HEK293 (cell line): ENCODE data around the gene WDR18.
A peak's percentile ranks its signal among the peaks of the same experiment; 100 is the strongest.

ENCODE experiments used
- CTCF ChIA-PET: fragments of 350-600 bp; formaldehyde crosslinking; extraction: SDS; loops from one replicate; lab custom pipeline; 2021; ENCODE audit warnings: antibody characterized with exemption; lab: Yijun Ruan, JAX
- POLR2A ChIA-PET: fragments of 300-600 bp; formaldehyde crosslinking; extraction: SDS; loops from one replicate; lab custom pipeline; 2020; ENCODE audit warnings: antibody characterized with exemption, inconsistent platforms; lab: Yijun Ruan, JAX
- H3K27ac ChIP-seq: fragments of 200-500 bp; sonication (Bioruptor generic); 2 replicates; pipeline ENCODE4 v1.5.1; 2014; ENCODE audit warnings: low read depth, low read length, control low read depth, inconsistent platforms; ENCODE audit errors: extremely low read depth
- H3K36me3 ChIP-seq, 2 experiments: fragments of 200-500 bp in 1 of 2; sonication (Bioruptor generic) in 1 of 2; 1 replicate in 1 of 2; 2 replicates in 1 of 2; pipeline ENCODE4 v1.5.1; 2014 to 2017; ENCODE audit warnings: inconsistent platforms in 2 of 2, low read length in 2 of 2; ENCODE audit not compliant: control insufficient read depth in 2 of 2, insufficient read depth in 1 of 2
- H3K4me1 ChIP-seq: fragments of 200-500 bp; sonication (Bioruptor generic); 2 replicates; pipeline ENCODE4 v1.5.1; 2014; ENCODE audit warnings: mild to moderate bottlenecking, low read length, inconsistent platforms; ENCODE audit not compliant: control insufficient read depth, insufficient read depth
- H3K4me3 ChIP-seq: 2 replicates; pipeline ENCODE4 v1.5.1; 2011; ENCODE audit warnings: low read depth, mild to moderate bottlenecking, control low read depth, low read length, moderate library complexity
- H3K9me3 ChIP-seq: fragments of 200-500 bp; sonication (Bioruptor generic); 2 replicates; pipeline ENCODE4 v1.5.1; 2014; ENCODE audit warnings: low read depth, low read length, inconsistent platforms; ENCODE audit not compliant: control insufficient read depth, insufficient read depth
- FEZF1 ChIP-seq: fragments of 450-650 bp; formaldehyde crosslinking; IDR thresholded peaks from 2 replicates; pipeline ENCODE4 v1.5.1; 2016; ENCODE audit warnings: missing biosample characterization, missing genetic modification characterization
- KLF10 ChIP-seq: fragments of 450-650 bp; IDR thresholded peaks from 2 replicates; pipeline ENCODE4 v1.5.1; 2018; ENCODE audit warnings: missing biosample characterization, mild to moderate bottlenecking, missing genetic modification characterization
- OSR2 ChIP-seq: fragments of 450-650 bp; formaldehyde crosslinking; IDR thresholded peaks from 2 replicates; pipeline ENCODE4 v1.5.1; 2016; ENCODE audit warnings: missing biosample characterization, missing genetic modification characterization
- REPIN1 ChIP-seq: fragments of 450-650 bp; formaldehyde crosslinking; IDR thresholded peaks from 2 replicates; pipeline ENCODE4 v1.5.1; 2017; ENCODE audit warnings: missing biosample characterization, missing genetic modification characterization, low read depth
- SP3 ChIP-seq: fragments of 450-650 bp; formaldehyde crosslinking; IDR thresholded peaks from 2 replicates; pipeline ENCODE4 v1.5.1; 2016; ENCODE audit warnings: missing biosample characterization, missing genetic modification characterization
- ZBTB48 ChIP-seq: fragments of 450-650 bp; formaldehyde crosslinking; IDR thresholded peaks from 2 replicates; pipeline ENCODE4 v1.5.1; 2016; ENCODE audit warnings: missing biosample characterization, missing genetic modification characterization
- ZEB2 ChIP-seq: fragments of 450-650 bp; formaldehyde crosslinking; IDR thresholded peaks from 2 replicates; pipeline ENCODE4 v1.5.1; 2016; ENCODE audit warnings: missing biosample characterization, missing genetic modification characterization
- ZNF146 ChIP-seq: fragments of 450-650 bp; formaldehyde crosslinking; IDR thresholded peaks from 2 replicates; pipeline ENCODE4 v1.5.1; 2016; ENCODE audit warnings: missing biosample characterization, missing genetic modification characterization
- ZNF16 ChIP-seq: fragments of 450-650 bp; formaldehyde crosslinking; IDR thresholded peaks from 2 replicates; pipeline ENCODE4 v1.5.1; 2016; ENCODE audit warnings: low read depth, missing biosample characterization, missing genetic modification characterization
- ZNF169 ChIP-seq: fragments of 450-650 bp; formaldehyde crosslinking; IDR thresholded peaks from 2 replicates; pipeline ENCODE4 v1.5.1; 2016; ENCODE audit warnings: missing biosample characterization, missing genetic modification characterization
- ZNF223 ChIP-seq: fragments of 450-650 bp; formaldehyde crosslinking; IDR thresholded peaks from 2 replicates; pipeline ENCODE4 v1.5.1; 2016; ENCODE audit warnings: missing biosample characterization, missing genetic modification characterization
- ZNF239 ChIP-seq: fragments of 450-650 bp; formaldehyde crosslinking; IDR thresholded peaks from 2 replicates; pipeline ENCODE4 v1.5.1; 2016; ENCODE audit warnings: missing biosample characterization, missing genetic modification characterization
- ZNF37A ChIP-seq: fragments of 450-650 bp; IDR thresholded peaks from 2 replicates; pipeline ENCODE4 v1.5.1; 2018; ENCODE audit warnings: missing biosample characterization, missing genetic modification characterization
- ZNF544 ChIP-seq: fragments of 450-650 bp; formaldehyde crosslinking; IDR thresholded peaks from 2 replicates; pipeline ENCODE4 v1.5.0; 2017; ENCODE audit warnings: missing biosample characterization, missing genetic modification characterization
- ZNF610 ChIP-seq: fragments of 450-650 bp; formaldehyde crosslinking; IDR thresholded peaks from 2 replicates; pipeline ENCODE4 v1.5.1; 2016; ENCODE audit warnings: missing biosample characterization, missing genetic modification characterization, borderline replicate concordance
- ZNF623 ChIP-seq: fragments of 450-650 bp; formaldehyde crosslinking; IDR thresholded peaks from 2 replicates; pipeline ENCODE4 v1.5.1; 2016; ENCODE audit warnings: missing biosample characterization, missing genetic modification characterization
- ZNF624 ChIP-seq: fragments of 450-650 bp; formaldehyde crosslinking; IDR thresholded peaks from 2 replicates; pipeline ENCODE4 v1.5.1; 2017; ENCODE audit warnings: missing biosample characterization, missing genetic modification characterization
- ZNF791 ChIP-seq: fragments of 450-650 bp; formaldehyde crosslinking; IDR thresholded peaks from 2 replicates; pipeline ENCODE4 v1.5.1; 2016; ENCODE audit warnings: missing biosample characterization, missing genetic modification characterization
- ZSCAN30 ChIP-seq: fragments of 450-650 bp; IDR thresholded peaks from 2 replicates; pipeline ENCODE4 v1.5.1; 2018; ENCODE audit warnings: missing biosample characterization, mild to moderate bottlenecking, missing genetic modification characterization, moderate library complexity
- TF ChIP-seq, protein P1 (sequence below): IDR thresholded peaks from 2 replicates; pipeline ENCODE4 v1.6.1; 2011; ENCODE audit warnings: mild to moderate bottlenecking, low read depth, low read length, borderline replicate concordance
- TF ChIP-seq, protein P2 (sequence below): fragments of 450-650 bp; formaldehyde crosslinking; conservative IDR thresholded peaks from 2 replicates; pipeline ENCODE4 v1.5.1; 2016; ENCODE audit warnings: low read depth, missing biosample characterization, missing genetic modification characterization
- TF ChIP-seq, protein P3 (sequence below): fragments of 450-650 bp; formaldehyde crosslinking; IDR thresholded peaks from 2 replicates; pipeline ENCODE4 v1.5.1; 2016; ENCODE audit warnings: missing biosample characterization, missing genetic modification characterization
- TF ChIP-seq, protein P4 (sequence below): fragments of 450-650 bp; formaldehyde crosslinking; IDR thresholded peaks from 2 replicates; pipeline ENCODE4 v1.5.1; 2016; ENCODE audit warnings: missing biosample characterization, missing genetic modification characterization

Gene WDR18

DNA sequence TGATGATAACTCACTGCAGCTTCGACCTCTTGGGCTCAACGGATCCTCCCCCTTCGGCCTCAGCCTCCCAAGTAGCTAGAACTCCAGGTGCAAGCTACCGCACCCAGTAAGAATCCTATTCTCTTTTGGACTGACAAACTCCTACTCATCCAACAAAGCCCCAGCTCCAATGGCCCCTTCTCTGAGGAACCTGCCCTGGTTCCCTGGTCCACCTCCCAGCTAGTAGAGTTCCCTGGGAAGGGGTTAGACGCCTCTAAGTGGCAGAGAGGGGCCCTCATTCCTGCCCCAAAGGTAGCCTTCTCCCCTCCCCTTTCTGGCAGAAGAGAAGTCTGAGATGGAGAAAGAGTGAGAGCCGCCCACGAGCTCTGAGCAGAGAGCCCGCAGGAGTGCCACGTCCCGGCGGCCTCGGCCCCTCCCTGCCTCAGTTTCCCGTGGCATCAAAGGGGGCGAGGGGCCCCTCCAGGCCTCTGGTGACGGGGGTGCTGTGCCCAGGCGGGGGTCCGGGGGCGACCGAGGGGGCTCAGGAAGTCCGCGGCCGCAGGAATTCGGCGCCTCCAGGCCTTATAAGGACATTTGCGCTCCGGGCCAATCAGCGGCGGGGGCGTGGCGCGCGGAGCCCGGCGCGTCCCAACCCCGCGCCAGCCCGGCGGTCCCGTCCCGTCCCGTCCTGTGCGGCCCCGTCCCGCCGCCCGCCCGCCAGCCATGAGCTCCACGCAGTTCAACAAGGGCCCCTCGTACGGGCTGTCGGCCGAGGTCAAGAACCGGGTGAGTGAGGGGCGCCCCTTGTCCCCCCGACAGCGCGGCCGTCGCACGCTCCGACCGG is 42.0 kb downstream of the WDR18 start, which contains the start of gene CNN2 (continued):
- TF ChIP-seq ZBTB48 (tag by site-specific recombination) = peak; percentile 30; the same call in 1 of the 2 replicates
- peak; percentile 91 for TF ChIP-seq KLF10 (tag by site-specific recombination)
- TF ChIP-seq SP3 (tag by site-specific recombination) = peak; percentile 48; the same call in 1 of the 2 replicates
- TF ChIP-seq, protein P1, sequence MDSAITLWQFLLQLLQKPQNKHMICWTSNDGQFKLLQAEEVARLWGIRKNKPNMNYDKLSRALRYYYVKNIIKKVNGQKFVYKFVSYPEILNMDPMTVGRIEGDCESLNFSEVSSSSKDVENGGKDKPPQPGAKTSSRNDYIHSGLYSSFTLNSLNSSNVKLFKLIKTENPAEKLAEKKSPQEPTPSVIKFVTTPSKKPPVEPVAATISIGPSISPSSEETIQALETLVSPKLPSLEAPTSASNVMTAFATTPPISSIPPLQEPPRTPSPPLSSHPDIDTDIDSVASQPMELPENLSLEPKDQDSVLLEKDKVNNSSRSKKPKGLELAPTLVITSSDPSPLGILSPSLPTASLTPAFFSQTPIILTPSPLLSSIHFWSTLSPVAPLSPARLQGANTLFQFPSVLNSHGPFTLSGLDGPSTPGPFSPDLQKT = no peak
- TF ChIP-seq ZSCAN30 (tag by site-specific recombination) = 0 out of 2 replicates have a peak, but pooled peaks have one; percentile 42
- no peak for TF ChIP-seq ZNF146 (tag by site-specific recombination)

DNA sequence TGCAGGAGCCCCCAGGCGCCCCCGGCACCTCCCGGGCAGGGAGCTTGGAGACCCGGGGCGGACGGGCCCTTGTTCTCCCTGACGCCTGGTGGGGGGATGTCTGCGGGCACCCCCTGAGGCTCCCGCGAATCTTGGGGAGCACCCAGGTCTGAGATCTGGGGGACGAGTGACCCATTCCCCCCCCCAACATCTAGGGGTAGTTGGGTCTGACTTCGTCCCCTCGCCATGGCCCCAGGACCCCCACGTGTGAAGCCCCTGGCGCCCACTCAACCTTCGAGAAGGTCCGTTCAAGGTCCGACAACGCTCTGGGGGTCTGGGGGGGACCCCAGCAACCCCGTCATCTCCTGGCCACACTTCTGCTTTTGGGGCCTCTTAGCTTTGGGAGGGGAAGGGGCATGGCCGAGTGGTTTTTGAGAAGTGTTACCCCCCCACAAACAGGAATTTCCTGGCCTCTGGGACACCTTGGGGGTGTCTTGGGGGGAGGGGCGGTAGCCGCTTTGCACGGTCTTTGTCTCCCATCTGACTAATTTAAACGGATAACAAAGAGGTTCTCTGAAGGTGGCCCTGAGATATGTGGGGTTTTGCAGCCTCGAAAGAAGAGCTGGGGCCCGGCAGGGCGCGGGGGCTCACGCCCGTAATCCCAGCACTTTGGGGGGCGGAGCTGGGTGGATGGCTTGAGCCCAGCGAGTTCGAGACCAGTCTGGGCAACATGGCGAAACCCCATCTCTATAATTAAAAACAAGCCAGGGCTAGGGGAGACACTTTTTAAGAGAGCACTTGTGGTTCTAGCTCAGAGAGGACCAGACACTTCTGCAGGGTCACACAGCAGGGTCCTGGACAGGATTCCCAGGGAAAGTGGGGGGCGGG is 42.9 kb downstream of the WDR18 start:
- POLR2A ChIA-PET = interaction anchor here (0.6 to 6.2 kb wide), 9 partner anchors 10 to 387 kb away, joined by 3 to 60 read pairs (median 8); partner anchors contain the start of genes ABCA7, CIRBP and GPX4
- CTCF ChIA-PET = interaction anchor here (0.6 to 2.6 kb wide), 3 partner anchors 38 to 377 kb away, joined by 3 to 11 read pairs (median 3); no protein-coding TSS in a partner anchor
- H3K36me3 ChIP-seq = no peaks in the 10 kb centered on the region
- H3K9me3 ChIP-seq = no peaks in the 10 kb centered on the region
- H3K4me3 ChIP-seq = peak overlapping the region; percentile 55
- H3K4me1 ChIP-seq = peaks cover 5% of the 10 kb centered on the region; the same call in 1 of the 2 replicates
- peak overlapping the region; percentile 47; the same call in 1 of the 2 replicates for H3K27ac ChIP-seq
- no peak for TF ChIP-seq ZNF16 (tag by site-specific recombination)
- TF ChIP-seq ZNF223 (tag by site-specific recombination) = no peak
- TF ChIP-seq OSR2 (tag by site-specific recombination) = no peak
- no peak for TF ChIP-seq ZNF791 (tag by site-specific recombination)
- TF ChIP-seq ZNF169 (tag by site-specific recombination) = no peak
- TF ChIP-seq, protein P2, sequence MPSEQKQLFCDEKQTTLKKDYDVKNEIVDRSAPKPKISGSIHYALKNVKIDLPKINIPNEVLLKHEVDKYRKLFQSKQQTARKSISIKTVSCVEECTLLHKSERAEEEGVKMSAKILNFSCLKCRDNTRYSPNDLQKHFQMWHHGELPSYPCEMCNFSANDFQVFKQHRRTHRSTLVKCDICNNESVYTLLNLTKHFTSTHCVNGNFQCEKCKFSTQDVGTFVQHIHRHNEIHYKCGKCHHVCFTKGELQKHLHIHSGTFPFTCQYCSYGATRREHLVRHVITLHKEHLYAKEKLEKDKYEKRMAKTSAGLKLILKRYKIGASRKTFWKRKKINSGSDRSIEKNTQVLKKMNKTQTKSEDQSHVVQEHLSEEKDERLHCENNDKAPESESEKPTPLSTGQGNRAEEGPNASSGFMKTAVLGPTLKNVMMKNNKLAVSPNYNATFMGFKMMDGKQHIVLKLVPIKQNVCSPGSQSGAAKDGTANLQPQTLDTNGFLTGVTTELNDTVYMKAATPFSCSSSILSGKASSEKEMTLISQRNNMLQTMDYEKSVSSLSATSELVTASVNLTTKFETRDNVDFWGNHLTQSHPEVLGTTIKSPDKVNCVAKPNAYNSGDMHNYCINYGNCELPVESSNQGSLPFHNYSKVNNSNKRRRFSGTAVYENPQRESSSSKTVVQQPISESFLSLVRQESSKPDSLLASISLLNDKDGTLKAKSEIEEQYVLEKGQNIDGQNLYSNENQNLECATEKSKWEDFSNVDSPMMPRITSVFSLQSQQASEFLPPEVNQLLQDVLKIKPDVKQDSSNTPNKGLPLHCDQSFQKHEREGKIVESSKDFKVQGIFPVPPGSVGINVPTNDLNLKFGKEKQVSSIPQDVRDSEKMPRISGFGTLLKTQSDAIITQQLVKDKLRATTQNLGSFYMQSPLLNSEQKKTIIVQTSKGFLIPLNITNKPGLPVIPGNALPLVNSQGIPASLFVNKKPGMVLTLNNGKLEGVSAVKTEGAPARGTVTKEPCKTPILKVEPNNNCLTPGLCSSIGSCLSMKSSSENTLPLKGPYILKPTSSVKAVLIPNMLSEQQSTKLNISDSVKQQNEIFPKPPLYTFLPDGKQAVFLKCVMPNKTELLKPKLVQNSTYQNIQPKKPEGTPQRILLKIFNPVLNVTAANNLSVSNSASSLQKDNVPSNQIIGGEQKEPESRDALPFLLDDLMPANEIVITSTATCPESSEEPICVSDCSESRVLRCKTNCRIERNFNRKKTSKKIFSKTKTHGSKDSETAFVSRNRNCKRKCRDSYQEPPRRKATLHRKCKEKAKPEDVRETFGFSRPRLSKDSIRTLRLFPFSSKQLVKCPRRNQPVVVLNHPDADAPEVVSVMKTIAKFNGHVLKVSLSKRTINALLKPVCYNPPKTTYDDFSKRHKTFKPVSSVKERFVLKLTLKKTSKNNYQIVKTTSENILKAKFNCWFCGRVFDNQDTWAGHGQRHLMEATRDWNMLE (tag by site-specific recombination) = no peak
- no peak for TF ChIP-seq FEZF1
- no peak for TF ChIP-seq REPIN1
- TF ChIP-seq ZNF610 (tag by site-specific recombination) = no peak
- TF ChIP-seq ZNF239 (tag by site-specific recombination) = no peak
- no peak for TF ChIP-seq ZEB2 (tag by site-specific recombination)
- TF ChIP-seq, protein P3, sequence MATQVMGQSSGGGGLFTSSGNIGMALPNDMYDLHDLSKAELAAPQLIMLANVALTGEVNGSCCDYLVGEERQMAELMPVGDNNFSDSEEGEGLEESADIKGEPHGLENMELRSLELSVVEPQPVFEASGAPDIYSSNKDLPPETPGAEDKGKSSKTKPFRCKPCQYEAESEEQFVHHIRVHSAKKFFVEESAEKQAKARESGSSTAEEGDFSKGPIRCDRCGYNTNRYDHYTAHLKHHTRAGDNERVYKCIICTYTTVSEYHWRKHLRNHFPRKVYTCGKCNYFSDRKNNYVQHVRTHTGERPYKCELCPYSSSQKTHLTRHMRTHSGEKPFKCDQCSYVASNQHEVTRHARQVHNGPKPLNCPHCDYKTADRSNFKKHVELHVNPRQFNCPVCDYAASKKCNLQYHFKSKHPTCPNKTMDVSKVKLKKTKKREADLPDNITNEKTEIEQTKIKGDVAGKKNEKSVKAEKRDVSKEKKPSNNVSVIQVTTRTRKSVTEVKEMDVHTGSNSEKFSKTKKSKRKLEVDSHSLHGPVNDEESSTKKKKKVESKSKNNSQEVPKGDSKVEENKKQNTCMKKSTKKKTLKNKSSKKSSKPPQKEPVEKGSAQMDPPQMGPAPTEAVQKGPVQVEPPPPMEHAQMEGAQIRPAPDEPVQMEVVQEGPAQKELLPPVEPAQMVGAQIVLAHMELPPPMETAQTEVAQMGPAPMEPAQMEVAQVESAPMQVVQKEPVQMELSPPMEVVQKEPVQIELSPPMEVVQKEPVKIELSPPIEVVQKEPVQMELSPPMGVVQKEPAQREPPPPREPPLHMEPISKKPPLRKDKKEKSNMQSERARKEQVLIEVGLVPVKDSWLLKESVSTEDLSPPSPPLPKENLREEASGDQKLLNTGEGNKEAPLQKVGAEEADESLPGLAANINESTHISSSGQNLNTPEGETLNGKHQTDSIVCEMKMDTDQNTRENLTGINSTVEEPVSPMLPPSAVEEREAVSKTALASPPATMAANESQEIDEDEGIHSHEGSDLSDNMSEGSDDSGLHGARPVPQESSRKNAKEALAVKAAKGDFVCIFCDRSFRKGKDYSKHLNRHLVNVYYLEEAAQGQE (tag by site-specific recombination) = no peak
- TF ChIP-seq ZNF623 (tag by site-specific recombination) = no peak
- TF ChIP-seq, protein P4, sequence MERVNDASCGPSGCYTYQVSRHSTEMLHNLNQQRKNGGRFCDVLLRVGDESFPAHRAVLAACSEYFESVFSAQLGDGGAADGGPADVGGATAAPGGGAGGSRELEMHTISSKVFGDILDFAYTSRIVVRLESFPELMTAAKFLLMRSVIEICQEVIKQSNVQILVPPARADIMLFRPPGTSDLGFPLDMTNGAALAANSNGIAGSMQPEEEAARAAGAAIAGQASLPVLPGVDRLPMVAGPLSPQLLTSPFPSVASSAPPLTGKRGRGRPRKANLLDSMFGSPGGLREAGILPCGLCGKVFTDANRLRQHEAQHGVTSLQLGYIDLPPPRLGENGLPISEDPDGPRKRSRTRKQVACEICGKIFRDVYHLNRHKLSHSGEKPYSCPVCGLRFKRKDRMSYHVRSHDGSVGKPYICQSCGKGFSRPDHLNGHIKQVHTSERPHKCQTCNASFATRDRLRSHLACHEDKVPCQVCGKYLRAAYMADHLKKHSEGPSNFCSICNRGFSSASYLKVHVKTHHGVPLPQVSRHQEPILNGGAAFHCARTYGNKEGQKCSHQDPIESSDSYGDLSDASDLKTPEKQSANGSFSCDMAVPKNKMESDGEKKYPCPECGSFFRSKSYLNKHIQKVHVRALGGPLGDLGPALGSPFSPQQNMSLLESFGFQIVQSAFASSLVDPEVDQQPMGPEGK (tag by site-specific recombination) = peak; percentile 87
- no peak for TF ChIP-seq ZNF37A (tag by site-specific recombination)
- TF ChIP-seq ZNF624 (tag by site-specific recombination) = no peak
- TF ChIP-seq ZNF544 (tag by site-specific recombination) = no peak
